NCI-H2029 (cell line): ENCODE data around the gene LMF1.
"Not testable (repeated sequence)": the region's sequence is repeated elsewhere in the genome, so short reads cannot be mapped to it uniquely, and the experiment has no call there.

Experiments
- DNase-seq: peaks from one replicate; lab custom pipeline; 2025; lab: John Stamatoyannopoulos, UW

LMF1 gene

GRCh38 chr16:947922-948303, 22.9 kb downstream of the LMF1 start:
- not testable (repeated sequence) for DNase-seq

DNA sequence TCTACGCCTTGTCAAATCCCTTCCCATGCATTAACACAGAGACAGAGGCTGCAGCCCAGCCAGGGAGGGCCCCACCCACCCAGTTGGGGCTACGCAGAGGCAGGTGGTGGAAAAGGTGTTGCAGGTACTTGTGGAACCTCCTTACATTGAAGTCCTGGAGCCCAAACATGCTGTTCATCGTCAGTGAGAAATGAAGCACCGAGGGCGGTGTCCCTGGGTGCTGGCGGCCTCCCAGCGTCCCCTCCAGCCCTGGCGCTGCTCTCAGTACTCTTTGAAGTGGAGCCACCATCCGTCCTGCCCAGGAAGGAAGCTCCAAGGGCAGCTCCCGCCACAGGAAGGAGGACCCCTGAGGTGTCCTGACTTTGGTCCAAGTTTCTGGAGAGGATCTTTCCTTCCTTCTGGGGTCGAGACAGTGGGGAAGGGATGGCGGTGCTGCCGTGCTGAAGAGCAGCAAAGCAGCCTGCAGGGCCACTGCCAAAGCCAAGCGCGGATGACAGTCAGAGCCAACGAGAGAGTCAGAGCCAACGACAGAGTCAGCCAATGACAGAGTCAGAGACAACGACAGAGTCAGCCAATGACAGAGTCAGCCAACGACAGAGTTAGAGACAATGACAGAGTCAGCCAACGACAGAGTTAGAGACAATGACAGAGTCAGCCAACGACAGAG, 23.4 kb downstream of the LMF1 start:
- DNase-seq: no peak

DNA sequence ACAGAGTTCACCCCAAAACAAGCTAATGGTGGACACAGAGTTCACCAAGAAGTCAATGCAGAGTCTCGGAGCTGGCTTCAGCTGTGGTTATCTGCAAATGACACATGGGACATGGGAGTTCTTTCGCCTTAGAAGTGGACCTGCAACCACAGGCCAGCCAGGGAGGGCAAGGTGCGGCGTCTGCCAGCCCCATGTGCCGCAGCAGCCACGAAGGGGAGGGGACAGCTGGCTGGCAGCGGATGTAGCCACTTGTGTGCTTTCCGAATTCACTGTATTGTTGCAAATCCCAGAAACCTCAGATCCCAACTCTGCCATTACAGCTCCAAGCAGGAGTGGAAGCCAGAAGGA, 24.8 kb downstream of the LMF1 start:
- DNase-seq: no peak

DNA sequence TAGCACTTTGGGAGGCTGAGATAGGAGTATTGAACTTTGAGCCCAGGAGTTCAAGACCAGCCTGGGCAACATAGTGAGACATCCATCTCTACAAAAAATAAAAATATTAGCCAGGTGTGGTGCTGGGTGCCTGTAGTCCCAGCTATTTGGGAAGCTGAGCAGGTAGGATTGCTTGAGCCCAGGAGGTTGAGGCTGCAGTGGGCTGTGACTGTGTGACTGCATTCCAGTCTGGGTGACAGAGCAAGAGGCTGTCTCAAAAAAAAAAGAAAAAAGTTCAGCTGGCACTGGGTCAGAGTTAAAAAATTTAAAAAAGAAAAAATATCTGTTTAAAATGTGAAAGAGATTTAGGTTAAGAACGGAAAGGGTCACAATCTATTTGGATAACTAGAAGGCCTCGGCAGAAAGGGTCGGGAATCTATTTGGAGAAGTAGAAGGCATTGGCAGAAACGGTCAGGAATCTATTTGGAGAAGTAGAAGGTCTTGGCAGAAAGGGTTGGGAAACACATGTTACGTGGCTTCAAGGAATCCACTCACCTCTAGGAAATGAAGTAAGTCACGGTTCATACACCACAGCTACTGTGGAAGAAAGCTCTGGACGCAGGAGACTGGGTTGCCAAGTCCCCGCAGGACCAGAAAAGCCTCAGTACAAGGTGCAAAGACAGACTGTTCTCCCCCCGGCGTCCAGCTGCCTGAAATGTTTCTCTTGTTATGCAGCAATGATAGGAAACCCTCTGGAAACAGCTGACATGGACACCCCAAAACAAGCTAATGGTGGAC, 25.3 kb downstream of the LMF1 start:
- no peak for DNase-seq

- no peak for DNase-seq
Measured at GRCh38 chr16:943971-944370, 26.8 kb downstream of the LMF1 start.

GRCh38 chr16:942436-943060, 28.2 kb downstream of the LMF1 start:
- no peak for DNase-seq

GRCh38 chr16:939941-940340, 30.8 kb downstream of the LMF1 start:
- no peak for DNase-seq

- DNase-seq: no peak
Measured at GRCh38 chr16:939311-939710, 31.5 kb downstream of the LMF1 start.

GRCh38 chr16:938752-939151, 32.0 kb downstream of the LMF1 start:
- no peak for DNase-seq

GRCh38 chr16:938136-938535, 32.6 kb downstream of the LMF1 start:
- DNase-seq: no peak

DNA sequence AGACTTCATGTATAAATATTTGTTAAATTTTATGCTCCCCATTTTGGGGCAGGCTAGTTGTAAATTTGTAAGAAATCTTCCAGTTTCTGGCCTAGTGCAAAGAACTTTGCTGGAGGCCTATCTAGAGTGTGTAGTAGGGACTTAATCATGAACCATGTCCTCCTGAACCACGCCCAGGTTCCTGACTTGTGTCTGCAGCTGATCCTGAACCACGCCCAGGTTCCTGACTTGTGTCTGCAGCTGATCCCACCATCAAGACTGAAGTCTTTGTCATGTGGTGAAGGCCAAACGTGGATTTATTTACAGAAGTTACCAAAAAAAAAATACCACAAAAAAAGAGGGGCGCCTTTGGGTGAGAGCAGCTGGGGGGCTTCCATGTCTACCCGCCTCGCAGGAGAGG, 33.1 kb downstream of the LMF1 start:
- DNase-seq: no peak

DNA sequence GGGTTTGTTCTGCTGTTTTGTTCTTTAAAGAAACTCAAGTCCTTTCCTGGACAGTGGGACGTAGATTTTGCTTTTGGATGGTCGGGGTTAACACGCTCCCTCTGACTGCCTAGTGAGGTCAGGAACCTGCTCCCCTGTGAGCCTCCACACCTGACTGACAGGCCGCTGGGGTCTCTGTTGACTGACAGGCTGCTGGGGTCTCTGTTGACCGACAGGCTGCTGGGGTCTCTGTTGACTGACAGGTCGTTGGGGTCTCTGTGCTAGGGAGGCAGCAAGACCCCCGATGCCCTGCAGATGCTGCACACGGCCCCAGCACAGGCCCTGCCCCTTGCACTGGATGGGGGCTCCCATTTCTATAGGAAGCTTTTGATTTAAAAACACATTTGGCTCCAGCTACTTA, 33.5 kb downstream of the LMF1 start:
- DNase-seq: no peak

DNA sequence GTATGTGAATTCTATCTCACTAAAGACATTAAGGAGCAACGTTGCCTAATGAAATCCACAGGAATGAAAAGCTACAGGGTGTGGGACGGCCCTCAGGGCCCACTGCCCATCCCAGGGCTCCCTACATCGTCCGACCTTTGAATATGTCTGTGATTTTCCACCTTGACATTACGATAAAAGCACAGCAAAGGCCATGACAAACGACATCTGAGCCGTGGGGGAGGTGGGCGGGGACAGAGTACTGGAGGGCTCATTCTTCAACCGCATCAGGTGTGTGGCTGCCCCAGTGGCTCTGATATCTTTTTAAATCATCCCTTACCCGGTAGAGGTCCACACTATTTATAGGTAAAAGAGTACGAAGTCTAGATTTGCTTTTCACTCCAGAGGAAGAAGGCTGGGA, 35.1 kb downstream of the LMF1 start:
- no peak for DNase-seq

- no peak for DNase-seq
Measured at GRCh38 chr16:934178-934577, 36.6 kb downstream of the LMF1 start.

- no peak for DNase-seq
Measured at GRCh38 chr16:933581-933980, 37.2 kb downstream of the LMF1 start.

DNA sequence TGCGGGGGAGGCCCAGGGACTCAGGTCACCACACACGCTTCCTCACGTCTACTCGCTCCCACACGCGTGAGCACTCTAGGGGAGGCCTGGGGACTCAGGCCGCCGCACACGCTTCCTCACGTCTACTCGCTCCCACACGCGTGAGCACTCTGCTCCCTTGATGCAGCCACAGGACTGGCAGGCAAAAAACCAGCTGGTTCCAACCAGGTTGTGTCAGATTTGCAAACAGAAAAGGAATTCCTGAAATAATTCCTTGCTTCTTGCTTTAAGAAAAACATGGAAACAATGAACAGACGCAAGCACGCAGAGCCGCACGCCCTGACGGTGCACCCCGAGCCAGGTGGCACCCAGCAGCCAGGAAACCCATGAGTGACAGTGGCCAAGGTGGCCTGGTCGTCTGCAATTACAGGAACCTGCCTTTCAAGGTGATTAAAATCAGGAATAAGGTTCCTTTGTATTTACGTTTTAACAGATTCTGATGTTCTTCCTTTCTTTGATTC, 37.9 kb downstream of the LMF1 start:
- no peak for DNase-seq

- DNase-seq: no peak
Measured at GRCh38 chr16:931626-932500, 38.9 kb downstream of the LMF1 start.

DNA sequence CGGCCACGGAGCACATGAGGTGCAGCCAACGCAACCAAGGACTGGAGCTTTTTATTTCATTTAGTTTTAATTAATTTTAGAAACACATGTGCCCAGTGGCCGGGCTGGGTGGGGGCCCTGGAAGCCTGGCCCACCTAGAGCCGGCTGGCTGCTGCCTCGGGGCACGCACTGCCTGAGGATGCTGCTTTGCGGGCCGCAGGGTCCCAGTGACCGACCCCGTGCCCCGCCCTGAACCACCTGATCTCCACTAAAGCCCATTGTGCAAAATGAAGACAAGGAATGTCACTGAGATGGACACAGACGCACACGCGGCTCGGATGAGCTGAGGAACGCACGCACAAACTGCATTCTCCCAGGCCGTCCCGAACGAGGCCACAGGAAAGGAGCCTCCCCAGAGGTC, 39.6 kb downstream of the LMF1 start:
- DNase-seq: no peak

DNA sequence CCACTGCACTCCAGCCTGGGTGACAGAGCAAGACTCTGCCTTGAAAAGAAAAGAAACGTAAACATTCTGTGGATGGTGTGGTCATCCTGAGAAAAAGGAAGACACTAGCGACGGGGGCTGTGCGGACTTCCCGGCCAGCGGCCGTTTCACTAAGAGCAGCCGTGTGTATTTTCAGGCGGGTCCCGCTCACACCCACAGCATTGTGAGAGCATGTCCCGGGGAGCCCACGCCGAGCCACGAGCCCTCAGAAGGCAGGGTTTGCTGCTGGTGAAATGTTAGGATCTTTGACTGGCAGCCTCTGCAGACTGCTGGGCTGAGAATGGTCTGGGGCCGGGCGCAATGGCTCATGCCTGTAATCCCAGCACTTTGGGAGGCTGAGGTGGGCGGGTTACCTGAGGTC, 40.3 kb downstream of the LMF1 start:
- no peak for DNase-seq

- no peak for DNase-seq
Measured at GRCh38 chr16:930076-930475, 40.7 kb downstream of the LMF1 start.

GRCh38 chr16:929227-930073, 41.3 kb downstream of the LMF1 start:
- DNase-seq: no peak
